GM23338 (cell line): ENCODE data around the gene CACHD1. TPM values are rescaled to one million over a fixed set of nuclear protein-coding genes. Genes with fewer than 3 reads are reported as not detected.

ENCODE experiments used
- ATAC-seq: fragments of 200-7000 bp; cut with Tn5 transposase; 3 replicates; pipeline ENCODE4 v1.9.1; 2020
- DNase-seq: peaks from one replicate; pipeline ENCODE4 v3.0.0-alpha.2; 2015; ENCODE audit warnings: low spot score
- H2AFZ ChIP-seq: fragments of 200-600 bp; sonication (generic); 2 replicates; pipeline ENCODE4 v1.8.0; 2016; ENCODE audit warnings: antibody characterized with exemption, mild to moderate bottlenecking, moderate library complexity
- H3F3A ChIP-seq: fragments of 200-600 bp; sonication (generic); replicated peaks from 2 replicates; pipeline ENCODE4 v1.8.0; 2017; ENCODE audit warnings: antibody characterized with exemption, mixed run types, low read depth
- H3K27ac ChIP-seq: fragments of 200-600 bp; sonication (generic); 2 replicates; pipeline ENCODE4 v1.6.1; 2016; ENCODE audit warnings: low read depth
- H3K27me3 ChIP-seq: fragments of 200-600 bp; sonication (generic); 2 replicates; pipeline ENCODE4 v1.8.0; 2016; ENCODE audit warnings: mild to moderate bottlenecking, mixed run types, moderate library complexity; ENCODE audit not compliant: insufficient read depth
- H3K36me3 ChIP-seq: fragments of 200-600 bp; sonication (generic); 2 replicates; pipeline ENCODE4 v1.8.0; 2016; ENCODE audit warnings: mild to moderate bottlenecking; ENCODE audit not compliant: insufficient read depth
- H3K4me1 ChIP-seq: fragments of 200-600 bp; sonication (generic); 2 replicates; pipeline ENCODE4 v1.8.0; 2016; ENCODE audit warnings: mild to moderate bottlenecking, moderate library complexity; ENCODE audit not compliant: insufficient read depth
- H3K4me2 ChIP-seq: fragments of 200-600 bp; sonication (generic); 2 replicates; pipeline ENCODE4 v1.7.1; 2017; ENCODE audit warnings: mixed run types
- H3K4me3 ChIP-seq: fragments of 200-600 bp; sonication (generic); 2 replicates; pipeline ENCODE4 v1.6.1; 2016; ENCODE audit warnings: mixed run types
- H3K79me2 ChIP-seq: fragments of 200-600 bp; sonication (generic); replicated peaks from 2 replicates; pipeline ENCODE4 v1.8.0; 2017; ENCODE audit warnings: mild to moderate bottlenecking; ENCODE audit not compliant: insufficient read depth
- H3K9me2 ChIP-seq: fragments of 200-600 bp; sonication (generic); 2 replicates; pipeline ENCODE4 v1.8.0; 2017; ENCODE audit not compliant: insufficient read depth
- H4K20me1 ChIP-seq: fragments of 200-600 bp; sonication (generic); replicated peaks from 2 replicates; pipeline ENCODE4 v1.8.0; 2017; ENCODE audit warnings: mild to moderate bottlenecking; ENCODE audit not compliant: insufficient read depth
- H3K27ac Mint-ChIP-seq: 2 replicates; pipeline ENCODE4 v1.8.0; 2020; ENCODE audit warnings: inconsistent platforms, mild to moderate bottlenecking, moderate library complexity, mixed read lengths
- H3K27me3 Mint-ChIP-seq: 3 replicates; pipeline ENCODE4 v1.8.0; 2022; ENCODE audit warnings: low read depth, mild to moderate bottlenecking, moderate library complexity, mixed read lengths, inconsistent platforms; ENCODE audit not compliant: insufficient read depth, poor library complexity
- H3K36me3 Mint-ChIP-seq: 3 replicates; pipeline ENCODE4 v1.8.0; 2021; ENCODE audit warnings: low read depth, mild to moderate bottlenecking, inconsistent platforms, moderate library complexity, mixed read lengths
- H3K4me1 Mint-ChIP-seq: 3 replicates; pipeline ENCODE4 v1.8.0; 2020; ENCODE audit warnings: mild to moderate bottlenecking, inconsistent platforms, mixed read lengths
- H3K4me3 Mint-ChIP-seq: 3 replicates; pipeline ENCODE4 v1.8.0; 2021; ENCODE audit warnings: moderate library complexity, mild to moderate bottlenecking, inconsistent platforms, mixed read lengths
- H3K9me3 Mint-ChIP-seq: 3 replicates; pipeline ENCODE4 v1.8.0; 2020; ENCODE audit warnings: moderate library complexity, mild to moderate bottlenecking, inconsistent platforms, mixed read lengths
- CREB1 ChIP-seq: fragments of 250-450 bp; sonication (Bioruptor Pico); IDR thresholded peaks from 2 replicates; pipeline ENCODE4 v1.5.0; 2020; ENCODE audit warnings: low read depth, mild to moderate bottlenecking, moderate library complexity
- ETS1 ChIP-seq: IDR thresholded peaks from 2 replicates; pipeline ENCODE4 v1.6.1; 2016; ENCODE audit warnings: antibody characterized with exemption
- EZH2 ChIP-seq: fragments of 200-600 bp; sonication (generic); IDR thresholded peaks from one replicate; pipeline ENCODE4 v1.8.0; 2017; ENCODE audit warnings: antibody characterized with exemption, mild to moderate bottlenecking, low read depth; ENCODE audit not compliant: unreplicated experiment
- EZH2phosphoT487 ChIP-seq: fragments of 200-600 bp; sonication (generic); IDR thresholded peaks from one replicate; pipeline ENCODE4 v1.8.1; 2018; ENCODE audit warnings: antibody characterized with exemption; ENCODE audit not compliant: unreplicated experiment
- JUNB ChIP-seq: IDR thresholded peaks from one replicate; pipeline ENCODE4 v1.6.1; 2016; ENCODE audit warnings: antibody characterized with exemption; ENCODE audit not compliant: unreplicated experiment
- NANOG ChIP-seq: IDR thresholded peaks from 2 replicates; pipeline ENCODE4 v1.6.1; 2016; ENCODE audit warnings: antibody characterized with exemption, borderline replicate concordance
- STAT1 ChIP-seq: IDR thresholded peaks from one replicate; pipeline ENCODE4 v1.6.1; 2016; ENCODE audit warnings: antibody characterized with exemption; ENCODE audit not compliant: unreplicated experiment
- polyA plus RNA-seq: library from polyadenylated mRNA; unstranded; fragments of >200 nt; fragmentation: Nextera tagmentation; extraction: Ambion mirVana; gene quantifications from 2 replicates; pipeline ENCODE4 v1.2.1, GENCODE V29; 2016
- total RNA-seq: library from RNA; depleted of rRNA; stranded (reverse); fragments of >200 nt; shearing (Covaris generic); gene quantifications from 2 replicates; pipeline ENCODE4 v1.2.3, GENCODE V29; 2014
- TF ChIP-seq, protein P1 (sequence below), 2 experiments: fragments of 200-600 bp in 1 of 2; sonication (generic) in 1 of 2; conservative IDR thresholded peaks; 2 replicates each; pipeline versions ENCODE4 v1.5.1 to v1.6.1; 2016 to 2017; ENCODE audit warnings: antibody characterized with exemption in 2 of 2, low read depth in 2 of 2, mild to moderate bottlenecking in 2 of 2, moderate library complexity in 1 of 2
- TF ChIP-seq, protein P2 (sequence below): fragments of 250-450 bp; sonication (Bioruptor Pico); IDR thresholded peaks from 2 replicates; pipeline ENCODE4 v1.5.0; 2020; ENCODE audit warnings: mild to moderate bottlenecking, moderate library complexity

Gene CACHD1
- total and polyA plus RNA-seq, 2 experiments from 2014 or later: 12.6 to 43.7 TPM

DNA sequence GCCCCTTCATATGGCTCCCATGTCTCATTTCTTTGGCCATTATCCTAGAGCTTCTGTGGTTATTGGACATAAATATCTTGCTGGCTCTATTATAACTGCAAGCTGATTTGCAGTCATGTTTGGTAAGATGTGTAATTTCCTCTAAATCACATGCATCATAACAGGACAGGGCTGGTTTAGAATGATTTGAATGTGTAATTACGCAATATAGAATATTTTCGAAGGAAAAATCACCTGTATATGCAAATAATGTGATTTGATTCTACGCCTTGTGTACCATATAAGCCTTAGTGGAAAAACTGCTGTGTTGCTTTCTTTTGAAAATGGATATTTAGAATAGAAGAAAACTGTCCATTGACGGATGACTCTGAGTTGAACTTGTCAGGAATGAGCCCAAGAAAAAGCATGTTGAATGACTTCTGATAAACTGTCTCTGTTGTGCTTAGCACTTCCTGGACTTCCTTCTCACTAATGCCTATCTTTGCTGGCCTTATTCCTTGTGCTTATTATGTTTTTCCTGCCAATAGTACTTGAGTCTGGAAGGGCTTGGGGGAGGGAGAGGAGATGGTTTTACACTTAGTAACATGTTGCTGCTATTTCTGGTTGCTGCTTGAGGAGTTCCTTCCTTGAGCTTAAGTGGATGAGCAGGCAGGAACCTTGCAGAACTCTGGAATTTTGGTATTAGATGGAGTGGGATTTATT lies 6.5 kb downstream of the CACHD1 start:
- no peaks in the 10 kb centered on the region for H3K9me3 Mint-ChIP-seq
- peak overlapping the region; percentile 31 for H3K4me2 ChIP-seq

More for the DNA sequence above, 6.5 kb downstream of the CACHD1 start:
- peaks cover 16% of the 10 kb centered on the region for H3K36me3 Mint-ChIP-seq
- Histone ChIP-seq H3F3A (no peaks in the 10 kb centered on the region), H3K4me3 (no peak overlapping the region), H3K27me3 (no peaks in the 10 kb centered on the region), H4K20me1 (peaks cover 5% of the 10 kb centered on the region; the same call in 1 of the 2 replicates), H2AFZ (no peak overlapping the region), H3K36me3 (no peaks in the 10 kb centered on the region), H3K9me2 (no peaks in the 10 kb centered on the region), H3K79me2 (peaks cover 88% of the 10 kb centered on the region), H3K27ac (no peak overlapping the region), H3K4me1 (peaks cover 59% of the 10 kb centered on the region)
- peaks cover 8% of the 10 kb centered on the region for H3K27me3 Mint-ChIP-seq
- peak overlapping the region; percentile 3; the same call in 1 of the 2 replicates for H3K27ac Mint-ChIP-seq
- H3K4me1 Mint-ChIP-seq: peaks cover 72% of the 10 kb centered on the region
- DNase-seq (no peak), ATAC-seq (no peak)
- no peak overlapping the region for H3K4me3 Mint-ChIP-seq
- TF ChIP-seq, protein P1, sequence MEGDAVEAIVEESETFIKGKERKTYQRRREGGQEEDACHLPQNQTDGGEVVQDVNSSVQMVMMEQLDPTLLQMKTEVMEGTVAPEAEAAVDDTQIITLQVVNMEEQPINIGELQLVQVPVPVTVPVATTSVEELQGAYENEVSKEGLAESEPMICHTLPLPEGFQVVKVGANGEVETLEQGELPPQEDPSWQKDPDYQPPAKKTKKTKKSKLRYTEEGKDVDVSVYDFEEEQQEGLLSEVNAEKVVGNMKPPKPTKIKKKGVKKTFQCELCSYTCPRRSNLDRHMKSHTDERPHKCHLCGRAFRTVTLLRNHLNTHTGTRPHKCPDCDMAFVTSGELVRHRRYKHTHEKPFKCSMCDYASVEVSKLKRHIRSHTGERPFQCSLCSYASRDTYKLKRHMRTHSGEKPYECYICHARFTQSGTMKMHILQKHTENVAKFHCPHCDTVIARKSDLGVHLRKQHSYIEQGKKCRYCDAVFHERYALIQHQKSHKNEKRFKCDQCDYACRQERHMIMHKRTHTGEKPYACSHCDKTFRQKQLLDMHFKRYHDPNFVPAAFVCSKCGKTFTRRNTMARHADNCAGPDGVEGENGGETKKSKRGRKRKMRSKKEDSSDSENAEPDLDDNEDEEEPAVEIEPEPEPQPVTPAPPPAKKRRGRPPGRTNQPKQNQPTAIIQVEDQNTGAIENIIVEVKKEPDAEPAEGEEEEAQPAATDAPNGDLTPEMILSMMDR (conservative IDR thresholded peaks at IDR 0.05; ENCODE audit: low read depth in 2 of 2): no peak
- TF ChIP-seq JUNB: no peak
- no peak for TF ChIP-seq EZH2
- TF ChIP-seq ETS1: no peak
- no peak for TF ChIP-seq NANOG
- no peak for TF ChIP-seq STAT1
- TF ChIP-seq EZH2phosphoT487: no peak
- TF ChIP-seq, protein P2, sequence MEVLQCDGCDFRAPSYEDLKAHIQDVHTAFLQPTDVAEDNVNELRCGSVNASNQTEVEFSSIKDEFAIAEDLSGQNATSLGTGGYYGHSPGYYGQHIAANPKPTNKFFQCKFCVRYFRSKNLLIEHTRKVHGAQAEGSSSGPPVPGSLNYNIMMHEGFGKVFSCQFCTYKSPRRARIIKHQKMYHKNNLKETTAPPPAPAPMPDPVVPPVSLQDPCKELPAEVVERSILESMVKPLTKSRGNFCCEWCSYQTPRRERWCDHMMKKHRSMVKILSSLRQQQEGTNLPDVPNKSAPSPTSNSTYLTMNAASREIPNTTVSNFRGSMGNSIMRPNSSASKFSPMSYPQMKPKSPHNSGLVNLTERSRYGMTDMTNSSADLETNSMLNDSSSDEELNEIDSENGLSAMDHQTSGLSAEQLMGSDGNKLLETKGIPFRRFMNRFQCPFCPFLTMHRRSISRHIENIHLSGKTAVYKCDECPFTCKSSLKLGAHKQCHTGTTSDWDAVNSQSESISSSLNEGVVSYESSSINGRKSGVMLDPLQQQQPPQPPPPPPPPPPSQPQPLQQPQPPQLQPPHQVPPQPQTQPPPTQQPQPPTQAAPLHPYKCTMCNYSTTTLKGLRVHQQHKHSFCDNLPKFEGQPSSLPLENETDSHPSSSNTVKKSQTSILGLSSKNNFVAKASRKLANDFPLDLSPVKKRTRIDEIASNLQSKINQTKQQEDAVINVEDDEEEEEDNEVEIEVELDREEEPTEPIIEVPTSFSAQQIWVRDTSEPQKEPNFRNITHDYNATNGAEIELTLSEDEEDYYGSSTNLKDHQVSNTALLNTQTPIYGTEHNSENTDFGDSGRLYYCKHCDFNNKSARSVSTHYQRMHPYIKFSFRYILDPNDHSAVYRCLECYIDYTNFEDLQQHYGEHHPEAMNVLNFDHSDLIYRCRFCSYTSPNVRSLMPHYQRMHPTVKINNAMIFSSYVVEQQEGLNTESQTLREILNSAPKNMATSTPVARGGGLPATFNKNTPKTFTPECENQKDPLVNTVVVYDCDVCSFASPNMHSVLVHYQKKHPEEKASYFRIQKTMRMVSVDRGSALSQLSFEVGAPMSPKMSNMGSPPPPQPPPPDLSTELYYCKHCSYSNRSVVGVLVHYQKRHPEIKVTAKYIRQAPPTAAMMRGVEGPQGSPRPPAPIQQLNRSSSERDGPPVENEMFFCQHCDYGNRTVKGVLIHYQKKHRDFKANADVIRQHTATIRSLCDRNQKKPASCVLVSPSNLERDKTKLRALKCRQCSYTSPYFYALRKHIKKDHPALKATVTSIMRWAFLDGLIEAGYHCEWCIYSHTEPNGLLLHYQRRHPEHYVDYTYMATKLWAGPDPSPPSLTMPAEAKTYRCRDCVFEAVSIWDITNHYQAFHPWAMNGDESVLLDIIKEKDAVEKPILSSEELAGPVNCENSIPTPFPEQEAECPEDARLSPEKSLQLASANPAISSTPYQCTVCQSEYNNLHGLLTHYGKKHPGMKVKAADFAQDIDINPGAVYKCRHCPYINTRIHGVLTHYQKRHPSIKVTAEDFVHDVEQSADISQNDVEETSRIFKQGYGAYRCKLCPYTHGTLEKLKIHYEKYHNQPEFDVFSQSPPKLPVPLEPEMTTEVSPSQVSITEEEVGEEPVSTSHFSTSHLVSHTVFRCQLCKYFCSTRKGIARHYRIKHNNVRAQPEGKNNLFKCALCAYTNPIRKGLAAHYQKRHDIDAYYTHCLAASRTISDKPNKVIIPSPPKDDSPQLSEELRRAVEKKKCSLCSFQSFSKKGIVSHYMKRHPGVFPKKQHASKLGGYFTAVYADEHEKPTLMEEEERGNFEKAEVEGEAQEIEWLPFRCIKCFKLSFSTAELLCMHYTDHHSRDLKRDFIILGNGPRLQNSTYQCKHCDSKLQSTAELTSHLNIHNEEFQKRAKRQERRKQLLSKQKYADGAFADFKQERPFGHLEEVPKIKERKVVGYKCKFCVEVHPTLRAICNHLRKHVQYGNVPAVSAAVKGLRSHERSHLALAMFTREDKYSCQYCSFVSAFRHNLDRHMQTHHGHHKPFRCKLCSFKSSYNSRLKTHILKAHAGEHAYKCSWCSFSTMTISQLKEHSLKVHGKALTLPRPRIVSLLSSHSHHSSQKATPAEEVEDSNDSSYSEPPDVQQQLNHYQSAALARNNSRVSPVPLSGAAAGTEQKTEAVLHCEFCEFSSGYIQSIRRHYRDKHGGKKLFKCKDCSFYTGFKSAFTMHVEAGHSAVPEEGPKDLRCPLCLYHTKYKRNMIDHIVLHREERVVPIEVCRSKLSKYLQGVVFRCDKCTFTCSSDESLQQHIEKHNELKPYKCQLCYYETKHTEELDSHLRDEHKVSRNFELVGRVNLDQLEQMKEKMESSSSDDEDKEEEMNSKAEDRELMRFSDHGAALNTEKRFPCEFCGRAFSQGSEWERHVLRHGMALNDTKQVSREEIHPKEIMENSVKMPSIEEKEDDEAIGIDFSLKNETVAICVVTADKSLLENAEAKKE: no peak
- no peak for TF ChIP-seq CREB1 (CRISPR knock-in tag)
